GM19467 (cell line): ENCODE results near the gene CTNNA3.
A peak's percentile ranks its signal among the peaks of the same experiment; 100 is the strongest.

ENCODE experiments used
- ATAC-seq: cut with Tn5 transposase; IDR thresholded peaks from one replicate; pipeline ENCODE4 v1.9.1; 2021; ENCODE audit warnings: mild to moderate bottlenecking, moderate library complexity; ENCODE audit not compliant: unreplicated experiment

The CTNNA3 gene

GRCh38 chr10:66202101-66202500 is 1493.9 kb downstream of the CTNNA3 start:
- no peak for ATAC-seq

GRCh38 chr10:66192162-66192831 is 1503.7 kb downstream of the CTNNA3 start:
- no peak for ATAC-seq

GRCh38 chr10:66190413-66190812 is 1505.6 kb downstream of the CTNNA3 start:
- ATAC-seq = no peak

GRCh38 chr10:66189271-66189670 is 1506.7 kb downstream of the CTNNA3 start:
- no peak for ATAC-seq

GRCh38 chr10:66187053-66187733 is 1508.8 kb downstream of the CTNNA3 start:
- no peak for ATAC-seq

- no peak for ATAC-seq
These were observed 1513.0 kb downstream of the CTNNA3 start for GRCh38 chr10:66183028-66183427.

GRCh38 chr10:66180581-66181318 is 1515.2 kb downstream of the CTNNA3 start:
- ATAC-seq = peak; percentile 83

- no peak for ATAC-seq
These were observed 1516.0 kb downstream of the CTNNA3 start for GRCh38 chr10:66180021-66180420.

- ATAC-seq = no peak
These were observed 1519.2 kb downstream of the CTNNA3 start for GRCh38 chr10:66176772-66177171.

GRCh38 chr10:66167816-66168215 is 1528.2 kb downstream of the CTNNA3 start:
- no peak for ATAC-seq

GRCh38 chr10:66162560-66163143 is 1533.3 kb downstream of the CTNNA3 start:
- ATAC-seq = no peak

- no peak for ATAC-seq
These were observed 1544.6 kb downstream of the CTNNA3 start for GRCh38 chr10:66151346-66151745.

- no peak for ATAC-seq
These were observed 1547.7 kb downstream of the CTNNA3 start for GRCh38 chr10:66148312-66148711.

- ATAC-seq = no peak
These were observed 1552.0 kb downstream of the CTNNA3 start for GRCh38 chr10:66144016-66144415.

GRCh38 chr10:66102756-66103155 is 1593.2 kb downstream of the CTNNA3 start:
- ATAC-seq = no peak

GRCh38 chr10:66098595-66099480 is 1597.2 kb downstream of the CTNNA3 start:
- no peak for ATAC-seq

GRCh38 chr10:66095610-66096009 is 1600.4 kb downstream of the CTNNA3 start:
- no peak for ATAC-seq

GRCh38 chr10:66085906-66086305 is 1610.1 kb downstream of the CTNNA3 start:
- ATAC-seq = no peak

GRCh38 chr10:66071907-66072306 is 1624.1 kb downstream of the CTNNA3 start:
- no peak for ATAC-seq

GRCh38 chr10:66058594-66058993 is 1637.4 kb downstream of the CTNNA3 start:
- ATAC-seq = no peak

GRCh38 chr10:66049335-66049734 is 1646.7 kb downstream of the CTNNA3 start:
- no peak for ATAC-seq
